GM10248 (cell line): ENCODE results near the gene DYSF.

Source experiments
- CTCF ChIA-PET: fragments of 300-600 bp; sonication (Branson Sonifier 250); formaldehyde crosslinking; extraction: SDS; loops from one replicate; lab custom pipeline; 2021; ENCODE audit warnings: antibody characterized with exemption; lab: Yijun Ruan, JAX
- POLR2A ChIA-PET: fragments of 350-650 bp; sonication (Branson Sonifier 250); formaldehyde crosslinking; extraction: SDS; loops from one replicate; lab custom pipeline; 2020; ENCODE audit warnings: antibody characterized with exemption; lab: Yijun Ruan, JAX
- DNase-seq: peaks from one replicate; pipeline ENCODE4 v3.0.0; 2012; ENCODE audit errors: extremely low spot score
- CTCF ChIP-seq: IDR thresholded peaks from 2 replicates; pipeline ENCODE4 v1.5.1; 2012; ENCODE audit warnings: mild to moderate bottlenecking, low read depth; ENCODE audit errors: extremely low read depth, missing control alignments, control extremely low read depth

DYSF gene

GRCh38 chr2:71538241-71538640, 84.9 kb downstream of the DYSF start:
- no peak for TF ChIP-seq CTCF
- no peak for DNase-seq
- POLR2A ChIA-PET, result no interaction called here
- CTCF ChIA-PET, result interaction anchor here (5.0 kb wide), 1 partner anchor 9 kb away, joined by 39 read pairs; no protein-coding TSS in a partner anchor

GRCh38 chr2:71538656-71539265, 85.4 kb downstream of the DYSF start:
- POLR2A ChIA-PET, result interaction anchor here (0.6 kb wide), 1 partner anchor 1496 kb away, joined by 3 read pairs; no protein-coding TSS in a partner anchor
- CTCF ChIA-PET, result interaction anchor here (0.8 to 5.0 kb wide), 3 partner anchors 8 to 28 kb away, joined by 3 to 39 read pairs (median 4); no protein-coding TSS in a partner anchor

GRCh38 chr2:71540818-71541217, 87.5 kb downstream of the DYSF start:
- TF ChIP-seq CTCF, result no peak
- CTCF ChIA-PET, result interaction anchor here (1.3 to 2.0 kb wide), 3 partner anchors 10 to 257 kb away, joined by 4 to 6 read pairs (median 5); no protein-coding TSS in a partner anchor
- POLR2A ChIA-PET, result no interaction called here
- no peak for DNase-seq

More at GRCh38 chr2:71538656-71539265, 85.4 kb downstream of the DYSF start:
- DNase-seq, result no peak
- no peak for TF ChIP-seq CTCF

GRCh38 chr2:71544919-71545571, 91.7 kb downstream of the DYSF start:
- CTCF ChIA-PET, result interaction anchor here (0.9 to 6.1 kb wide), 11 partner anchors 9 to 1343 kb away, joined by 3 to 39 read pairs (median 4); no protein-coding TSS in a partner anchor
- no peak for DNase-seq
- POLR2A ChIA-PET, result no interaction called here
- no peak for TF ChIP-seq CTCF

GRCh38 chr2:71545572-71546274, 92.4 kb downstream of the DYSF start:
- TF ChIP-seq CTCF, result peak; percentile 61
- ChIA-PET POLR2A (no interaction called here), CTCF (interaction anchor here (0.9 to 6.1 kb wide), 13 partner anchors 10 to 1201 kb away, joined by 3 to 39 read pairs (median 5); no protein-coding TSS in a partner anchor)
- peak; percentile 72 for DNase-seq

- ChIA-PET CTCF (interaction anchor here (0.8 to 6.1 kb wide), 15 partner anchors 10 to 1308 kb away, joined by 3 to 39 read pairs (median 3); no protein-coding TSS in a partner anchor), POLR2A (no interaction called here)
- DNase-seq, result no peak
- TF ChIP-seq CTCF, result no peak
Observed at GRCh38 chr2:71546275-71546638, 92.9 kb downstream of the DYSF start.
